BE2C (cell line): Measurements from ENCODE around the gene CREB5.

ENCODE experiments used
- DNase-seq: peaks from one replicate; pipeline ENCODE4 v3.0.0-alpha.2; 2020
- H3K27me3 ChIP-seq: fragments of 250-450 bp; sonication (Bioruptor Pico); 2 replicates; pipeline ENCODE4 v1.5.1; 2020; ENCODE audit warnings: mild to moderate bottlenecking
- H3K36me3 ChIP-seq: fragments of 250-450 bp; sonication (Bioruptor Pico); 2 replicates; pipeline ENCODE4 v1.5.1; 2020; ENCODE audit warnings: mild to moderate bottlenecking
- H3K4me1 ChIP-seq: fragments of 250-450 bp; sonication (Bioruptor Pico); 2 replicates; pipeline ENCODE4 v1.5.1; 2020
- H3K4me3 ChIP-seq: 2 replicates; pipeline ENCODE4 v1.5.1; 2011; ENCODE audit warnings: low read depth, low read length
- H3K9me3 ChIP-seq: fragments of 250-450 bp; sonication (Bioruptor Pico); 2 replicates; pipeline ENCODE4 v1.5.1; 2020
- CTCF ChIP-seq: IDR thresholded peaks from 2 replicates; pipeline ENCODE4 v1.5.1; 2012; ENCODE audit warnings: mild to moderate bottlenecking, low read depth, low read length

Gene CREB5

GRCh38 chr7:28627896-28628295 lies 215.6 kb downstream of the CREB5 start:
- no peaks in the 10 kb centered on the region for H3K9me3 ChIP-seq
- H3K27me3 ChIP-seq, result no peaks in the 10 kb centered on the region
- DNase-seq, result no peak
- no peaks in the 10 kb centered on the region for H3K36me3 ChIP-seq
- no peak overlapping the region for H3K4me3 ChIP-seq
- no peaks in the 10 kb centered on the region; the same call in 1 of the 2 replicates for H3K4me1 ChIP-seq
- TF ChIP-seq CTCF, result no peak

GRCh38 chr7:28629216-28629842 lies 217.0 kb downstream of the CREB5 start:
- no peak overlapping the region for H3K4me3 ChIP-seq
- no peak for DNase-seq
- H3K4me1 ChIP-seq, result no peaks in the 10 kb centered on the region; the same call in 1 of the 2 replicates
- no peaks in the 10 kb centered on the region for H3K9me3 ChIP-seq
- H3K36me3 ChIP-seq, result no peaks in the 10 kb centered on the region
- no peaks in the 10 kb centered on the region for H3K27me3 ChIP-seq
- TF ChIP-seq CTCF, result no peak

GRCh38 chr7:28630350-28630749 lies 218.0 kb downstream of the CREB5 start:
- Histone ChIP-seq H3K4me3 (no peak overlapping the region), H3K4me1 (no peaks in the 10 kb centered on the region; the same call in 1 of the 2 replicates), H3K36me3 (no peaks in the 10 kb centered on the region), H3K9me3 (no peaks in the 10 kb centered on the region), H3K27me3 (no peaks in the 10 kb centered on the region)
- no peak for TF ChIP-seq CTCF
- no peak for DNase-seq

GRCh38 chr7:28631995-28632394 lies 219.7 kb downstream of the CREB5 start:
- no peak for DNase-seq
- H3K4me3 ChIP-seq, result no peak overlapping the region

GRCh38 chr7:28638914-28639313 lies 226.6 kb downstream of the CREB5 start:
- no peak for DNase-seq
- H3K4me1 ChIP-seq, result no peaks in the 10 kb centered on the region
- no peak for TF ChIP-seq CTCF
- no peak overlapping the region for H3K4me3 ChIP-seq
- H3K27me3 ChIP-seq, result no peaks in the 10 kb centered on the region
- H3K36me3 ChIP-seq, result no peaks in the 10 kb centered on the region
- no peaks in the 10 kb centered on the region for H3K9me3 ChIP-seq

More at GRCh38 chr7:28631995-28632394, 219.7 kb downstream of the CREB5 start:
- H3K27me3 ChIP-seq, result no peaks in the 10 kb centered on the region
- TF ChIP-seq CTCF, result no peak
- H3K36me3 ChIP-seq, result no peaks in the 10 kb centered on the region
- H3K4me1 ChIP-seq, result no peaks in the 10 kb centered on the region; the same call in 1 of the 2 replicates
- no peaks in the 10 kb centered on the region for H3K9me3 ChIP-seq

GRCh38 chr7:28640001-28640400 lies 227.7 kb downstream of the CREB5 start:
- no peaks in the 10 kb centered on the region for H3K36me3 ChIP-seq
- TF ChIP-seq CTCF, result no peak
- DNase-seq, result no peak

More at GRCh38 chr7:28640001-28640400, 227.7 kb downstream of the CREB5 start:
- Histone ChIP-seq H3K4me1 (no peaks in the 10 kb centered on the region), H3K27me3 (no peaks in the 10 kb centered on the region), H3K9me3 (no peaks in the 10 kb centered on the region), H3K4me3 (no peak overlapping the region)
